Activated CD4-positive, alpha-beta T cell treated with anti-CD3 and anti-CD28 coated beads for 36 hours (primary cell): Measurements from ENCODE around the gene CNTNAP2. TPM values are rescaled to one million over a fixed set of nuclear protein-coding genes. Genes with fewer than 3 reads are reported as not detected.
"Not testable (repeated sequence)": the region's sequence is repeated elsewhere in the genome, so short reads cannot be mapped to it uniquely, and the experiment has no call there.

Experiments
- ATAC-seq: fragments of 200-7000 bp; cut with Tn5 transposase; one replicate; pipeline ENCODE4 v1.10.0; 2021; ENCODE audit warnings: mild to moderate bottlenecking, moderate library complexity
- CTCF ChIA-PET: fragments of 350-600 bp; sonication (Branson Sonifier 250); formaldehyde crosslinking; loops from one replicate; lab custom pipeline; 2021; ENCODE audit warnings: antibody characterized with exemption; lab: Charles Lee
- POLR2A ChIA-PET: fragments of 350-600 bp; sonication (Branson Sonifier 250); formaldehyde crosslinking; loops from one replicate; lab custom pipeline; 2021; ENCODE audit warnings: antibody characterized with exemption, inconsistent platforms; lab: Charles Lee
- DNase-seq: peaks from one replicate; pipeline ENCODE4 v3.0.0-alpha.2; 2020
- H3K27ac Mint-ChIP-seq: one replicate; pipeline ENCODE4 v1.8.0; 2021; ENCODE audit warnings: mixed read lengths
- H3K27me3 Mint-ChIP-seq: one replicate; pipeline ENCODE4 v1.8.0; 2021; ENCODE audit warnings: mixed read lengths
- H3K36me3 Mint-ChIP-seq: one replicate; pipeline ENCODE4 v1.8.0; 2021; ENCODE audit warnings: low read depth, mixed read lengths
- H3K4me1 Mint-ChIP-seq: one replicate; pipeline ENCODE4 v1.8.0; 2021; ENCODE audit warnings: mixed read lengths
- H3K4me3 Mint-ChIP-seq: one replicate; pipeline ENCODE4 v1.8.0; 2021; ENCODE audit warnings: mild to moderate bottlenecking, moderate library complexity, mixed read lengths
- H3K9me3 Mint-ChIP-seq: one replicate; pipeline ENCODE4 v1.8.0; 2021; ENCODE audit warnings: low read depth, mixed read lengths
- intact Hi-C, 2 experiments: fragments of 100-400 bp; cut with DNase I in 1 of 2; cut with micrococcal nuclease in 1 of 2; formaldehyde crosslinking; loops; one replicate each; pipeline versions ENCODE4 v1.14.2 to v1.15.1; 2022 to 2024; cut with DNase I, micrococcal nuclease
- total RNA-seq, 2 experiments: library from RNA; stranded (reverse); gene quantifications; one replicate each; pipeline ENCODE4 v1.2.3, GENCODE V29; 2021

CNTNAP2 gene
- total RNA-seq, 2 experiments from 2014 or later, result not detected

- DNase-seq, result no peak
- Mint-ChIP-seq H3K36me3 (no peaks in the 10 kb centered on the region), H3K9me3 (no peaks in the 10 kb centered on the region), H3K27ac (no peak overlapping the region), H3K27me3 (no peaks in the 10 kb centered on the region), H3K4me1 (no peaks in the 10 kb centered on the region), H3K4me3 (no peak overlapping the region)
- ChIA-PET POLR2A (no interaction called here), CTCF (no interaction called here)
- ATAC-seq, result no peak
- intact Hi-C loops, result no loop called here
These were observed 1660.7 kb downstream of the CNTNAP2 start for GRCh38 chr7:147777309-147777708.

GRCh38 chr7:147779949-147780348, 1663.3 kb downstream of the CNTNAP2 start:
- Mint-ChIP-seq H3K4me3 (no peak overlapping the region), H3K27ac (no peak overlapping the region), H3K27me3 (no peaks in the 10 kb centered on the region), H3K9me3 (peaks cover under 1% of the 10 kb centered on the region), H3K36me3 (no peaks in the 10 kb centered on the region), H3K4me1 (no peaks in the 10 kb centered on the region)
- no peak for DNase-seq
- no peak for ATAC-seq
- ChIA-PET POLR2A (no interaction called here), CTCF (no interaction called here)
- intact Hi-C loops, result no loop called here

DNA sequence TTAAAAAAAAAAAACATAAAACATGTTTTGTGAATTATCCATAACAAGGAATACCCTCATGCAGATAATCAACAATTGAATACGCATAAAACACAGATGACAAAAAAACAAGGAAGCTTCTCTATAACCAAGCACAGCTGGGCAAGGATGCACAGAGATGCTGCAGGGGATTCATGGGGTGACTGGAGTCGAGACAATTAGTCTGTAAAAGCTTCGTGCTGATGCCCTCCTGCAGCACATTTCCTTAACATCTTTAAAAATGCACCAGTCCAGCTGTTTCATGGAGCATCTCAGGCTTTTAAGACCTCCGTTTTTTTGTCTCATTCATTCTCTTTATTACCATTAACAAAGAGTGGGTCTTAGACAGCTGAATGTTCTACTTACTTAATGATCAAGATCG, 1680.0 kb downstream of the CNTNAP2 start:
- DNase-seq (no peak), ATAC-seq (no peak)
- POLR2A ChIA-PET, result no interaction called here
- Mint-ChIP-seq H3K36me3 (no peaks in the 10 kb centered on the region), H3K27ac (no peak overlapping the region), H3K27me3 (no peaks in the 10 kb centered on the region), H3K4me3 (no peak overlapping the region), H3K4me1 (no peaks in the 10 kb centered on the region), H3K9me3 (no peaks in the 10 kb centered on the region)
- CTCF ChIA-PET, result no interaction called here
- intact Hi-C loops, result no loop called here

- no peak for ATAC-seq
- no peaks in the 10 kb centered on the region for H3K27me3 Mint-ChIP-seq
- no peaks in the 10 kb centered on the region for H3K9me3 Mint-ChIP-seq
- ChIA-PET CTCF (no interaction called here), POLR2A (no interaction called here)
- no peak for DNase-seq
- H3K4me1 Mint-ChIP-seq, result no peaks in the 10 kb centered on the region
- H3K36me3 Mint-ChIP-seq, result no peaks in the 10 kb centered on the region
- intact Hi-C loops, result no loop called here
- no peak overlapping the region for H3K4me3 Mint-ChIP-seq
- H3K27ac Mint-ChIP-seq, result no peak overlapping the region
These were observed 1681.4 kb downstream of the CNTNAP2 start for GRCh38 chr7:147798001-147798400.

GRCh38 chr7:147801762-147802161, 1685.2 kb downstream of the CNTNAP2 start:
- H3K4me3 Mint-ChIP-seq, H3K27ac Mint-ChIP-seq, ATAC-seq, H3K36me3 Mint-ChIP-seq, POLR2A ChIA-PET, H3K9me3 Mint-ChIP-seq, H3K4me1 Mint-ChIP-seq, H3K27me3 Mint-ChIP-seq, DNase-seq, CTCF ChIA-PET: not testable (repeated sequence)
- intact Hi-C loops, result loop anchor here in 1 of 2 experiments (10.0 kb wide), 1 partner anchor 63 kb away; no protein-coding TSS in a partner anchor

- peaks cover 6% of the 10 kb centered on the region for H3K9me3 Mint-ChIP-seq
- POLR2A ChIA-PET, result no interaction called here
- CTCF ChIA-PET, result no interaction called here
- no peak overlapping the region for H3K27ac Mint-ChIP-seq
- no peaks in the 10 kb centered on the region for H3K27me3 Mint-ChIP-seq
- intact Hi-C loops, result loop anchor here in 1 of 2 experiments (10.0 kb wide), 1 partner anchor 62 kb away; no protein-coding TSS in a partner anchor
- H3K4me1 Mint-ChIP-seq, result no peaks in the 10 kb centered on the region
- ATAC-seq (no peak), DNase-seq (no peak)
- H3K4me3 Mint-ChIP-seq, result no peak overlapping the region
- H3K36me3 Mint-ChIP-seq, result no peaks in the 10 kb centered on the region
These were observed 1686.5 kb downstream of the CNTNAP2 start for GRCh38 chr7:147803151-147803550.

- no peaks in the 10 kb centered on the region for H3K27me3 Mint-ChIP-seq
- H3K36me3 Mint-ChIP-seq, result no peaks in the 10 kb centered on the region
- H3K9me3 Mint-ChIP-seq, result peaks cover 6% of the 10 kb centered on the region
- CTCF ChIA-PET, result no interaction called here
- H3K27ac Mint-ChIP-seq, result no peak overlapping the region
- no peak for DNase-seq
- POLR2A ChIA-PET, result no interaction called here
- H3K4me1 Mint-ChIP-seq, result no peaks in the 10 kb centered on the region
- H3K4me3 Mint-ChIP-seq, result no peak overlapping the region
- intact Hi-C loops, result loop anchor here in 1 of 2 experiments (10.0 kb wide), 1 partner anchor 61 kb away; no protein-coding TSS in a partner anchor
- no peak for ATAC-seq
These were observed 1687.0 kb downstream of the CNTNAP2 start for GRCh38 chr7:147803606-147804005.

- DNase-seq, result no peak
- Mint-ChIP-seq H3K36me3 (no peaks in the 10 kb centered on the region), H3K4me3 (no peak overlapping the region), H3K4me1 (no peaks in the 10 kb centered on the region), H3K27ac (no peak overlapping the region), H3K9me3 (peaks cover 6% of the 10 kb centered on the region), H3K27me3 (no peaks in the 10 kb centered on the region)
- POLR2A ChIA-PET, result no interaction called here
- intact Hi-C loops, result loop anchor here in 1 of 2 experiments (10.0 kb wide), 1 partner anchor 61 kb away; no protein-coding TSS in a partner anchor
- CTCF ChIA-PET, result no interaction called here
- ATAC-seq, result no peak
These were observed 1687.4 kb downstream of the CNTNAP2 start for GRCh38 chr7:147804032-147804431.

DNA sequence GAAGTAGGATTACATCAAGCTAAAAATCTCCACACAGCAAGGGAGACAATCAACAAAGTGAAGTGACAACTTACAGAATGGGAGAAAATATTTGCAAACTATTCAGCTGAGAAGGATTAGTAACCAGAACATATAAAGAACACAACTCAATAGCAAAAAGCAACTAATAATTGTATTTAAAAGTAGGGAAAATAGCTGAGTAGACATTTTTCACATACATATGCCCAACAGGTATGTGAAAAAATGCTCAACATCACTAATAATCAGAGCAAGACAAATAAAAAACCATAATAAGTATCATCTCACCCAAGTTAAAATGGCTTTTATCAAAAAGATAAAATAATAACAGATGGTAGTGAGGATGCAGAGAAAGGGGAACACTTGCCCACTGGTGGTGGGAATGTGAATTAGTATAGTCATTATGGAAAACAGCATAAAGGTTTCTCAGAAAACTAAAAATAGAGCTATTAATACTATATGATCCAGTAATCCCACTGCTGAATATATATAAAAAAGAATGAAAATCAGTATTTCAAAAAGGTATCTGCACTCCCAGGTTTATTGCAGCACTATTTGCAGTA, 1689.5 kb downstream of the CNTNAP2 start:
- intact Hi-C loops, result loop anchor here in 1 of 2 experiments (10.0 kb wide), 1 partner anchor 59 kb away; no protein-coding TSS in a partner anchor
- DNase-seq (no peak), ATAC-seq (no peak)
- Mint-ChIP-seq H3K4me3 (no peak overlapping the region), H3K4me1 (no peaks in the 10 kb centered on the region), H3K27me3 (no peaks in the 10 kb centered on the region), H3K9me3 (peaks cover 6% of the 10 kb centered on the region), H3K36me3 (no peaks in the 10 kb centered on the region), H3K27ac (no peak overlapping the region)
- ChIA-PET CTCF (interaction anchor here (0.6 kb wide), 1 partner anchor 60 kb away, joined by 3 read pairs; no protein-coding TSS in a partner anchor), POLR2A (no interaction called here)

GRCh38 chr7:147809786-147810185, 1693.2 kb downstream of the CNTNAP2 start:
- H3K4me3 Mint-ChIP-seq, result no peak overlapping the region
- ATAC-seq (no peak), DNase-seq (no peak)
- CTCF ChIA-PET, result no interaction called here
- no peak overlapping the region for H3K27ac Mint-ChIP-seq
- no peaks in the 10 kb centered on the region for H3K36me3 Mint-ChIP-seq
- H3K9me3 Mint-ChIP-seq, result peaks cover 6% of the 10 kb centered on the region
- POLR2A ChIA-PET, result no interaction called here
- H3K27me3 Mint-ChIP-seq, result no peaks in the 10 kb centered on the region
- H3K4me1 Mint-ChIP-seq, result no peaks in the 10 kb centered on the region
- intact Hi-C loops, result loop anchor here in 1 of 2 experiments (10.0 kb wide), 1 partner anchor 55 kb away; no protein-coding TSS in a partner anchor

- H3K36me3 Mint-ChIP-seq, result no peaks in the 10 kb centered on the region
- H3K27ac Mint-ChIP-seq, result no peak overlapping the region
- H3K9me3 Mint-ChIP-seq, result peaks cover 6% of the 10 kb centered on the region
- no peaks in the 10 kb centered on the region for H3K27me3 Mint-ChIP-seq
- intact Hi-C loops, result no loop called here
- H3K4me1 Mint-ChIP-seq, result no peaks in the 10 kb centered on the region
- H3K4me3 Mint-ChIP-seq, result no peak overlapping the region
- ATAC-seq (no peak), DNase-seq (no peak)
- CTCF ChIA-PET, result no interaction called here
- POLR2A ChIA-PET, result no interaction called here
These were observed 1693.7 kb downstream of the CNTNAP2 start for GRCh38 chr7:147810269-147810668.

- ChIA-PET POLR2A (no interaction called here), CTCF (no interaction called here)
- no peak overlapping the region for H3K27ac Mint-ChIP-seq
- no peaks in the 10 kb centered on the region for H3K4me1 Mint-ChIP-seq
- no peak for DNase-seq
- no peaks in the 10 kb centered on the region for H3K36me3 Mint-ChIP-seq
- no peaks in the 10 kb centered on the region for H3K9me3 Mint-ChIP-seq
- ATAC-seq, result no peak
- H3K4me3 Mint-ChIP-seq, result no peak overlapping the region
- intact Hi-C loops, result no loop called here
- H3K27me3 Mint-ChIP-seq, result no peaks in the 10 kb centered on the region
These were observed 1695.3 kb downstream of the CNTNAP2 start for GRCh38 chr7:147811923-147812322.
